ENCODE measurements around the gene UNC5A.

The UNC5A gene

DNA sequence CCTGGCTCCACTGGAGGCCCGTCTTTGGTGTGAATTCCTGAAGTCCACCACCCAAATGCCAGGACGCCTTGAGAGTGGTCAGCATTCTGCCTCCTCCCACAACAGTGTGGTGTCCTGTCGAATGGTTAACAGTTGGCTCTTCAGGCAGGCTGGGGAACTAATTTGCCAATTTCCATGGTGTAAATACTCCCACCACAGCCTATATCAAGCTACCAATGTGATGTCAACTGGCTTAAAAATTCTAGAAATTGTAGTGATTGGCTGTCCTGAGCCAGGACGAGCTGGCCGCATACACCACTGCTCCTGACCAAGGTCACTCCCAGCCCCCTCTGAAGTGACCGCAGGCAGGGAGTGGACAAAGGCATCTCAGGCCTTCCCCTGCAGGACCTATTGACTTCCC is 11.1 kb downstream of the UNC5A start:
- DNase-seq (ENCODE audit: low read depth): no peak

- DNase-seq (ENCODE audit: low read depth): no peak
Measured at GRCh38 chr5:176822041-176822792, 11.9 kb downstream of the UNC5A start.

- no peak for DNase-seq (ENCODE audit: low read depth)
Measured at GRCh38 chr5:176822793-176823481, 12.6 kb downstream of the UNC5A start.

DNA sequence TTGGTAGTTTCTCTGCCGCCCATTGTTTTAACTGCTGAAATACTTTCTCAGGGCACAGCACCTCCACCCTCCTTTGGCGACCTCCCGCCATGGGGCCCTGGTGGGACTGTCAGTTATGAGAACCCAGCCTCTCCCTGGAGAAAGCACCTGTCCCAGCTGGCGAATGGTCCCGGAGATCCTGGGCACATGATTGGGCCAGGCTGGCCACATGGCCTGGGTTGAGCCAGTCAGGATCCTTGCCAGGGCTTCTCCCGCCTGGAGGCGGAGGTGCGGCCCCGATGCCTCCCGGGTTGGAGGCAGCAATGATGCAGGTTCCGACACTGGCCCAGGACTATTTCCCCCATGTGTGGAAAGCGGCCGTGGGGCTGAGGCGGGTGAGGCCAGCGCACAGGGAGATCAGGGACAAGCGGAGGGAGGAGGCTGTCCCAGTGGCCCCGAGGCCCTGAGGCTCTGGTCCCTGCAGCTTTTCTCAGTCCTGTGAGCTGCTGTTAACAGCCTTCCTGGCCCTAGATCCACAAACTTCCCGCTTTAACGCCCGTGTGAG is 13.6 kb downstream of the UNC5A start:
- DNase-seq (ENCODE audit: low read depth): no peak

GRCh38 chr5:176824604-176825003 is 14.2 kb downstream of the UNC5A start:
- DNase-seq (ENCODE audit: low read depth): no peak

DNA sequence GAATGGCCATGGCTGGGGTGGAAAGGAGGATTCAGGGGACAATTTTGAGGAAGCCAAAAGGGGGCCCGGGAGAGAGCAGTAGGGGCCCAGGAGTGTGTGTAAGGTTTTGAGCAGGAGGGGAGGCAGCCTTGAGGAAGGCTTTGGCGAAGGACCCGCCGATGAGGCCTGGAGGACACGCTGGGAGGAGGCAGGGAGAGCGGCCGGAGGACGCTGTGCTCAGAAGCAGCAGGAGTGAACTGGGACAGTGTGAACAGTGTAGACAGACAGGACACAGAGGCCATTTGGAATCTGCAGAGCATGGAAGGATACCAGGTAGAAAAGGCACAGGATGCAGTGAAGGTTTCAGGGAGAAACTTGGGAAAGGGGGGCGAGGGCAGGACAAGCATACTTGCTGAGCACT is 14.9 kb downstream of the UNC5A start:
- no peak for DNase-seq (ENCODE audit: low read depth)

DNA sequence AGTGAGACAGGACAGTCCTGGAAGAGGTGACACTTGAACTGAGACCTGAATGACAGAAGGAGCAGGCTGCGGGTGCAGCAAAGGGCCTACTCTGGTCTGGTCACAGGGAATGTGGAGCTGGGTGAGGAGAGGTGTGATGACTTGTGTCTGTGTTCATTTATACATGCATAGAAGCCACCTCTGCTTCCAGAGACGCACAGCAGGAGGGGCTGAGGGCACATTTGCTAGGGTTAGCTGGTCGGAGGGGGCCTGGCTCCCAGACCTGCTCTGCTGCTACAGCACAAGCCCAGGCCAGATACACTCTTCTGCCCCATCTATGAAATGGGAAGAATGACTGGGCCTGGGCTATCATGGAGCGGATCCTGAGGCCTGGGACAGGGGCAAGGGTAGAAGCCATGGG is 15.6 kb downstream of the UNC5A start:
- DNase-seq (ENCODE audit: low read depth): no peak

DNA sequence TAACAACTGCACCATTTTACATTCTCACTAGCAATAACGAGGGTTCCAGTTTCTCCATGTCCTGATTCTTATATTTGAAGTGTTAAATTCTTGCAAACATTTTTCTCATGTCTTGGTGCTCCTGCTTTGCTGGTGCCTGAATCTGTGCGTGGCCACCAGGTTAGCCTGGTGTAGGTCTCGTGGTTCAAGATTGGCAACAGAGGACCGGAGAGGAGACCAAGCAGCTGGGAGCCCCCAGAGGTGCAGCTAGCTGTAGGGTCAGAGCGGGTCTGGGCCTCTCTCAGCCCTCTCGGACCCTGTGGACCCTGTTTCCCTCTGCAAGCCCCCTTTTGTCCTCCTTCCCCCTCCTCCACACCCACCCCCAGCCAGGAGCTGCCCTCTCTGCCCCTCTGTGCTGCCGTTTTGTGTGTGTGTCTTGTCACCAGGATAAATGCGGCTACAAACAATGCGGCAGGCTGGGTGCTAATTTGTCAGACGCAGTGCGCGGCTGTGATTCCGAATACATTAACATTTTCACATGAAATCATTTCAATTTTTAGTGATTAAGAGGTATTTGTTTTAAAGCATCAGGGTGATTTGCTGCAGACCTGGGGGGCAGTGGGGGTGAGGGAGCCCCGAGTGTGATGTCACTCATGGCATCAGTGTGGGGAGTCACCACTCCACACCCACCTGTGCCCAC is 17.5 kb downstream of the UNC5A start:
- DNase-seq (ENCODE audit: low read depth): no peak

DNA sequence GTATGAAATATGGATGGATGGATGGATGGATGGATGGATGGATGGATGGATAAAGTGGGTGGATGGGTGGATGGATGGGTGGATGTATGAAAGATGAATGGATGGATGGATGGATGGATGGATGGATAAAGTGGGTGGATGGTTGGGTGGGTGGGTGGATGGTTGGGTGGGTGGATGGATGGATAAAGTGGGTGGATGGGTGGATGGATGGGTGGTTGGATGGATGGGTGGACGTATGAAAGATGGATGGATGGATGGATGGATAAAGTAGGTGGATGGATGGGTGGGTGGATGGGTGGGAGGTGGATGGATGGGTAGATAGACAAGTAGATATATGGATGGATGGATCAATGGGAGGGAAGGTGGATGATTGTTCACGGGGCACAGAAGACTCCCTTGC is 19.0 kb downstream of the UNC5A start:
- no peak for DNase-seq (ENCODE audit: low read depth)

DNA sequence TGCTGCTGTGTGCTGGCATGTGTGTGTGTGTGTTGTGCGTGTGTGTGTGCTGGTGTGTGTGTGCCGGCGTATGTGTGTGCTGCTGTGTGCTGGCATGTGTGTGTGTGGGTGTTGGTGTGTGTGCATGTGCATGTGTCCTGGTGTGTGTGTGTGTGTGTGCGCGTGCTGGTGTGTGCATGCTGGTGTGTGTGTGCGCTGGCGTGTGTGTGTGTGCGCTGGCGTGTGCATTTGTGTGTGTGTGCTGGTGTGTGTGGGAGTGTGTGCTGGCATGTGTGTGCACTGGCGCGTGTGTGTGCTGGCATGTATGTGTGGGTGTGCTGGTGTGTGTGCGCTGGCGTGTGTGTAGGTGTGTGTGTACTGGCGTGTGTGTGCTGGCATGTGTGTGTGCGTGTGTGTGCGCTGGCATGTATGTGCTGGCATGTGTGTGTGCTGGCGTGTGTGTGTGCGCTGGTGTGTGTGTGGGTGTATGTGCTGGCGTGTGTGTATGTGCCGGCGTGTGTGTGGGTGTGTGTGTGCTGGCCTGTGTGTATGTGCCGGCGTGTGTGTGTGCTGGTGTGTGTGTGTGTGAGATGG is 20.1 kb downstream of the UNC5A start:
- DNase-seq (ENCODE audit: low read depth): no peak

- no peak for DNase-seq (ENCODE audit: low read depth)
Measured at GRCh38 chr5:176830995-176831423, 20.6 kb downstream of the UNC5A start.

- no peak for DNase-seq (ENCODE audit: low read depth)
Measured at GRCh38 chr5:176831425-176831824, 21.1 kb downstream of the UNC5A start.

DNA sequence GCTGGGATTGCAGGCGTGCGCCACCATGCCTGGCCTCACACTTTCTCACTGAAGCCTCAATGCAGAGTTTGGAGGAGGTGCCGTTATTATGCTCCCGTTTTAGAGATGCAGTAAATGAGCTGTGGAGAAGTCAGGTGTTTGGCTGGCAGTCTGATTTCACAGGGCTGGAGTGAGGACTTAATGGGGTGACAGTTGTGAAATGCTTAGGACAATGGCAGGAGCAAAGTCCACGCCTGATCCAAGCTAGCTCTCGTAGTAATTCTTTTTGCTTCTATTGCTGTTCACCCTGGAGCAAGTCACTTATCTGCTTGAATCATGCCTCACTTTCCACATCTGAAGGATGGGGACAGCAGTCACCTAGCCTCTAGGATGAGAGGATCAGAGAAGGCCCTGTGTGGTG is 21.8 kb downstream of the UNC5A start:
- DNase-seq (ENCODE audit: low read depth): no peak

DNA sequence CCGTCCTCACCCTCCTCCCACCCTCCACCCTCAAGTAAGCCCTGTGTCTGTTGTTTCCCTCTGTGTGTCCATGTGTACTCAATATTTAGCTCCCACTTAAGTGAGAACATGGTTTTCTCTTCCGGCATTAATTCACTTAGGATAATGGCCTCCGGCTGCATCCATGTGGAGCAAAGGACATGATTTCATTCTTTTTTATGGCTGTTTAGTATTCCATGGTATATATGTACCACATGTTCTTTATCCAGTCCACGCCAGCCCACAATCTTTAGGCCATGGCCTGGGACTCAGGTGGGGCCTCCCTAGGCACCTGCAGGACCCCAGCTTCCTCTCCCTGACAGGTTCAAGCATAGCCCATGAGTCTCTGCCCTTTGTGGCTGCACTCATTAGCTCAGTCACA is 22.9 kb downstream of the UNC5A start:
- DNase-seq (ENCODE audit: low read depth): no peak

DNA sequence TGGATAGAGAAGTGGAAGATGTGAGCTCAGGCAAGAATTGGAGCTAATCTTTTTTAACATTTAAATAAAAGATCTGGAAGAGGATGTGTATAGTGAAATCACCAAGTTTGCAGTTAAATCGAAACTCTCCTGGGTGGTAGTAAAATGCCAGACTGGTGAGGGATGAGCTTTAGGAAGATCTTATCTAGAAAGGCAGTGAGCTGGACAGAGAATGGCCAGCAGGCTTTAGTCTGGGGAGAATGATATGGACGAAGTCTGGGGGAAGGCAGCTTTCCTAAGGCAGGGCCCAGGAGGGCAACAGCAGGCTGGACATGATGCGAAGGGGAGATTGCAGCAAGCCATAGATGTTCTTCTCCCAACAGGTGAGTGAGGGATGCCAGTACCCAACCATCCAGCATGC is 25.6 kb downstream of the UNC5A start:
- DNase-seq (ENCODE audit: low read depth): no peak

DNA sequence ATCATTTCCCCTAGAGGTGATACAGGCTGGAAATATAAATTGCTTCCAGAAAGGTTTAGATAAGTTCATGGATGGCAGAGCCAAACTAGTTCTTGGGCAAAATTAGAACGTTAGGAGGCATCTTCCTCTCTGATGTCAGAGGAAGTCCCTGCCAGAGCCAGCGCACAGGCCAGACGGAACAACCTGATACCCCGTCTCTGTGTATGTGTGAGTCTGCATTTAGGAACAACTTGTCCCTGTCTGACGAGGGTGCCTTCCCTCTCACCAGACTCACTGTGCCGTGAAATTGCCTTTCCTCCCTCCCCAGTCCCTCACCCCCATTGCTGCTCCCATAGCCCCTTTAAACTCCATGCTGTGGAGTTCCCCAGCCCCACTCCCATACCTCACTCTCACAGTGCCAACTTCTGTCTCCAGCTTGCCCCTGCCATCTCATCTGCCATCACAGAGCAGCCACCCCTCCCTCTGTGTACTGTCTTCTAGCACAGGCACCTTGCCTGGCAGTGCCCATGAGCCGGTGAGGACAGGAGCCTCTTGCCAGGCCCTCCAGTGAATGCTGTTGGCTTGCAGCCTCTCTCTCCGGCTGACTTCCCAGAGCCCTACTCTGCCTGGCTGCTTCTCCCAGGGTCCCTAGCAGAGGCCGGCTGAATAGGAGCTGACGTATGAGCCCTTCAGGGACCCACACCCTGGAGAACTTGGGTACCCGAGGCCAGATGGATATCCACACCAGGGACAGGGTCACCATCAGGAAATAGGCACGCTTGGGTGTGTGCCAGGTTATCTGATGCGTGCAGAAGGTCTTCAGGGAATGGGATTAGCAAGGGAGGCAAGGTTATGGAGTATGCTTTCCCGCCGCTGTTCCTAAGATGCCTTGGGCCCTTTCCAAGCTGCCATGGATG is 26.7 kb downstream of the UNC5A start:
- no peak for DNase-seq (ENCODE audit: low read depth)

GRCh38 chr5:176837707-176838115 is 27.4 kb downstream of the UNC5A start:
- peak; percentile 46 for DNase-seq (ENCODE audit: low read depth)

DNA sequence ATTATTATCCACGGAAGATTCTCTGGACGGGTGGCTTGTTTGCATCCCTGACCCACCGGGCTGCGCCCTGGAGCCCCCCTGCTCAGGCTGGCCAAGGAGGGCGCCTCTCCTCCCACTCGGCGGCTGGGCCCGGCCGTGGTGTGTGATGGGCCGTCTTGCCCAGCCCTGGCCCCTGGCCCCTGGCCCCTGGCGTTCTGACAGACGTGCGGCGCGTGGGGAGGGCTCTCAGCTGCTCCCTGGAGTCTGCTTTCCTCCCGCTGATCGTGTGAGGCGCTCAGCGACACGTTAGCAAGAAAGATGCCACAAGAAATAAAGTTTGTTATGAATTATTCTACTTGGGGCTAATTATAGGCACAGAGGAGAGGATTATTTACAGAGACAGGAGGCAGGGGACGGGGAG is 33.3 kb downstream of the UNC5A start:
- no peak for DNase-seq (ENCODE audit: low read depth)

- DNase-seq (ENCODE audit: low read depth): no peak
Measured at GRCh38 chr5:176844281-176844680, 33.9 kb downstream of the UNC5A start.

DNA sequence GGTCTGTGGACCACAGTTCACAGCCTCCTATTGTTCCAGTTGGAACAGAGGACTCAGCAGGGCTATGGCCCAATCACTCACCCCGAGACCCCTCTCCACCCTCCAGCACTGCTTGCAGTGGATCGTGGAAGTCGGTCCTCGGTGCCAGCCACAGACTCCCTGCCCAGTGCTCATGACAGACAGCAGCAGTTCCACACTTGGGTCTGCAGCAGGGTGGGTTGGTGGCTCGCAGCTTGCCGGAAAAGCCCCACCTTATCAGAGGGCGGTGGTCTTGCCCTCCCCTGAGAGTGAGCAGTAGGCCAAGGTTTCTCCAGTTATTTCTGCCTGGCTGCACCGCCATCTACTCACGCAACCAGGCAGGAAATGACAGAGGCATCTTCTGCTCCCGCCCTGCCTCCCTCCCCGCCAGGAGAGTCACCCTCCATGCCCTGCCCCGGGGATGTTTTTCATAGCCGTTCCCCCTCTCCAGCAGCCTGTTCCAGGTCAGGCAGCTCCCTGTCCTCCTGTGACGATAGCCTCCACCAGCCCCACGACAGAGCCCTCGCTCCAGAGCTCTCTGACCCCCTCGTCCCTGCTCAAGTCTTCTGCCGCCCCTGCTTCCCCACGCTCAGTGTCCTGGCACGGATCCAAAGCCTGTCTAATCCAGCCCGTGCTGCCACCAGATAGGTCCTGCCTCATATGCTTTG is 34.5 kb downstream of the UNC5A start:
- no peak for DNase-seq (ENCODE audit: low read depth)

DNA sequence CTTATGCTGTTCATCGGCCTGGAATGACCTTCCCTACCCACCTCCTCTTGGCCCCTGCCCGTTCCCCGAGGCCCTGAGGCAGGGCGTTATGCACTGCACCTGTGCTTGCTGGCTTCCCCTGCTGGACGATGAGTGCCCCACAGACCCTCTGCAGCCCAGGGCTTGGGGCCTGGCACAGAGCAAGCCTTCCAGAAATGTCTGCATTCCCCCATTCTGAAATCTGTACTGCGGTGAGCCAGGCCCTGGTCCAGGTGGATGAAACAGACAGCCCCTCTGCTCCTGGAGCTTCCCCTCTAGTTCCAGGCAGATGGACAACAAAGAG is 35.0 kb downstream of the UNC5A start:
- no peak for DNase-seq (ENCODE audit: low read depth)
